Activated CD4-positive, alpha-beta memory T cell treated with anti-CD3 and anti-CD28 coated beads, Interleukin-2, amount 10 ng/mL, durations not matched to agents 7 days and 5 days (primary cell): ENCODE data around the gene SLC2A10. TPM values are rescaled to one million over a fixed set of nuclear protein-coding genes. Genes with fewer than 3 reads are reported as not detected.
A peak's percentile ranks its signal among the peaks of the same experiment; 100 is the strongest.

Experiments used
- CTCF ChIA-PET: fragments of 350-600 bp; sonication (Branson Sonifier 250); formaldehyde crosslinking; loops from one replicate; lab custom pipeline; 2021; ENCODE audit warnings: antibody characterized with exemption, inconsistent platforms; lab: Charles Lee
- POLR2A ChIA-PET: fragments of 350-600 bp; sonication (Branson Sonifier 250); formaldehyde crosslinking; loops from one replicate; lab custom pipeline; 2021; ENCODE audit warnings: antibody characterized with exemption; lab: Charles Lee
- DNase-seq: peaks from one replicate; pipeline ENCODE4 v3.0.0-alpha.2; 2020
- H3K27ac Mint-ChIP-seq: one replicate; pipeline ENCODE4 v1.8.0; 2021; ENCODE audit warnings: mild to moderate bottlenecking, mixed read lengths
- H3K27me3 Mint-ChIP-seq: one replicate; pipeline ENCODE4 v1.8.0; 2021; ENCODE audit warnings: mixed read lengths
- H3K36me3 Mint-ChIP-seq: one replicate; pipeline ENCODE4 v1.8.0; 2021; ENCODE audit warnings: low read depth, mixed read lengths
- H3K4me1 Mint-ChIP-seq: one replicate; pipeline ENCODE4 v1.8.0; 2021; ENCODE audit warnings: mixed read lengths
- H3K4me3 Mint-ChIP-seq: one replicate; pipeline ENCODE4 v1.8.0; 2021; ENCODE audit warnings: mild to moderate bottlenecking, mixed read lengths
- H3K9me3 Mint-ChIP-seq: one replicate; pipeline ENCODE4 v1.8.0; 2021; ENCODE audit warnings: mixed read lengths
- total RNA-seq, 2 experiments: library from RNA; stranded (reverse); gene quantifications; one replicate each; pipeline ENCODE4 v1.2.3, GENCODE V29; 2021

SLC2A10 gene
- total RNA-seq, 2 experiments from 2014 or later: not detected

GRCh38 chr20:46725186-46726165 lies 16.0 kb downstream of the SLC2A10 start:
- no peak overlapping the region for H3K27ac Mint-ChIP-seq
- ChIA-PET POLR2A (no interaction called here), CTCF (no interaction called here)
- H3K36me3 Mint-ChIP-seq: no peaks in the 10 kb centered on the region
- no peak overlapping the region for H3K4me3 Mint-ChIP-seq
- no peak for DNase-seq
- H3K9me3 Mint-ChIP-seq: no peaks in the 10 kb centered on the region
- no peaks in the 10 kb centered on the region for H3K4me1 Mint-ChIP-seq
- no peaks in the 10 kb centered on the region for H3K27me3 Mint-ChIP-seq

- H3K36me3 Mint-ChIP-seq: no peaks in the 10 kb centered on the region
- ChIA-PET POLR2A (no interaction called here), CTCF (no interaction called here)
- H3K27me3 Mint-ChIP-seq: no peaks in the 10 kb centered on the region
- H3K27ac Mint-ChIP-seq: no peak overlapping the region
- DNase-seq: no peak
- H3K9me3 Mint-ChIP-seq: no peaks in the 10 kb centered on the region
- no peak overlapping the region for H3K4me3 Mint-ChIP-seq
- no peaks in the 10 kb centered on the region for H3K4me1 Mint-ChIP-seq
Measured at GRCh38 chr20:46731770-46732169, 22.3 kb downstream of the SLC2A10 start.

GRCh38 chr20:46735436-46735835 lies 26.0 kb downstream of the SLC2A10 start:
- no peaks in the 10 kb centered on the region for H3K36me3 Mint-ChIP-seq
- no peak overlapping the region for H3K4me3 Mint-ChIP-seq
- ChIA-PET POLR2A (no interaction called here), CTCF (no interaction called here)
- no peak for DNase-seq
- H3K4me1 Mint-ChIP-seq: no peaks in the 10 kb centered on the region
- no peak overlapping the region for H3K27ac Mint-ChIP-seq
- no peaks in the 10 kb centered on the region for H3K9me3 Mint-ChIP-seq
- peaks cover 15% of the 10 kb centered on the region for H3K27me3 Mint-ChIP-seq

GRCh38 chr20:46739431-46740213 lies 30.2 kb downstream of the SLC2A10 start:
- Mint-ChIP-seq H3K27me3 (peaks cover 34% of the 10 kb centered on the region), H3K27ac (no peak overlapping the region), H3K4me1 (no peaks in the 10 kb centered on the region), H3K36me3 (no peaks in the 10 kb centered on the region), H3K9me3 (no peaks in the 10 kb centered on the region), H3K4me3 (no peak overlapping the region)
- ChIA-PET CTCF (interaction anchor here (1.3 kb wide), 1 partner anchor 16 kb away, joined by 4 read pairs; no protein-coding TSS in a partner anchor), POLR2A (no interaction called here)
- DNase-seq: no peak

- H3K36me3 Mint-ChIP-seq: no peaks in the 10 kb centered on the region
- no peaks in the 10 kb centered on the region for H3K4me1 Mint-ChIP-seq
- H3K27me3 Mint-ChIP-seq: peaks cover 37% of the 10 kb centered on the region
- H3K9me3 Mint-ChIP-seq: no peaks in the 10 kb centered on the region
- H3K4me3 Mint-ChIP-seq: no peak overlapping the region
- ChIA-PET POLR2A (no interaction called here), CTCF (no interaction called here)
- H3K27ac Mint-ChIP-seq: no peak overlapping the region
- no peak for DNase-seq
Measured at GRCh38 chr20:46740214-46740609, 30.8 kb downstream of the SLC2A10 start.

- POLR2A ChIA-PET: no interaction called here
- Mint-ChIP-seq H3K27me3 (peaks cover 48% of the 10 kb centered on the region), H3K4me3 (no peak overlapping the region), H3K27ac (no peak overlapping the region), H3K9me3 (no peaks in the 10 kb centered on the region), H3K36me3 (no peaks in the 10 kb centered on the region), H3K4me1 (no peaks in the 10 kb centered on the region)
- CTCF ChIA-PET: no interaction called here
- no peak for DNase-seq
Measured at GRCh38 chr20:46741924-46742668, 32.6 kb downstream of the SLC2A10 start.

GRCh38 chr20:46742669-46743045 lies 33.2 kb downstream of the SLC2A10 start:
- Mint-ChIP-seq H3K27ac (no peak overlapping the region), H3K27me3 (peaks cover 51% of the 10 kb centered on the region), H3K9me3 (no peaks in the 10 kb centered on the region), H3K4me1 (no peaks in the 10 kb centered on the region), H3K36me3 (no peaks in the 10 kb centered on the region), H3K4me3 (no peak overlapping the region)
- ChIA-PET CTCF (no interaction called here), POLR2A (no interaction called here)
- no peak for DNase-seq

- H3K4me3 Mint-ChIP-seq: no peak overlapping the region
- DNase-seq: no peak
- H3K9me3 Mint-ChIP-seq: no peaks in the 10 kb centered on the region
- POLR2A ChIA-PET: no interaction called here
- no peaks in the 10 kb centered on the region for H3K36me3 Mint-ChIP-seq
- H3K4me1 Mint-ChIP-seq: no peaks in the 10 kb centered on the region
- CTCF ChIA-PET: no interaction called here
- H3K27ac Mint-ChIP-seq: no peak overlapping the region
- peaks cover 51% of the 10 kb centered on the region for H3K27me3 Mint-ChIP-seq
Measured at GRCh38 chr20:46743088-46743487, 33.6 kb downstream of the SLC2A10 start.

- no peak for DNase-seq
- CTCF ChIA-PET: interaction anchor here (1.0 to 1.3 kb wide), 2 partner anchors 11 to 25 kb away, joined by 3 to 4 read pairs; no protein-coding TSS in a partner anchor
- peaks cover 50% of the 10 kb centered on the region for H3K27me3 Mint-ChIP-seq
- H3K4me3 Mint-ChIP-seq: no peak overlapping the region
- H3K36me3 Mint-ChIP-seq: no peaks in the 10 kb centered on the region
- H3K27ac Mint-ChIP-seq: no peak overlapping the region
- no peaks in the 10 kb centered on the region for H3K9me3 Mint-ChIP-seq
- no peaks in the 10 kb centered on the region for H3K4me1 Mint-ChIP-seq
- POLR2A ChIA-PET: no interaction called here
Measured at GRCh38 chr20:46746956-46747526, 37.6 kb downstream of the SLC2A10 start.

GRCh38 chr20:46749147-46749546 lies 39.7 kb downstream of the SLC2A10 start:
- no peaks in the 10 kb centered on the region for H3K36me3 Mint-ChIP-seq
- H3K4me3 Mint-ChIP-seq: no peak overlapping the region
- POLR2A ChIA-PET: no interaction called here
- H3K9me3 Mint-ChIP-seq: no peaks in the 10 kb centered on the region
- CTCF ChIA-PET: interaction anchor here (0.7 kb wide), 1 partner anchor 27 kb away, joined by 4 read pairs; no protein-coding TSS in a partner anchor
- H3K4me1 Mint-ChIP-seq: no peaks in the 10 kb centered on the region
- DNase-seq: no peak
- no peak overlapping the region for H3K27ac Mint-ChIP-seq
- H3K27me3 Mint-ChIP-seq: peaks cover 40% of the 10 kb centered on the region

- no peak overlapping the region for H3K27ac Mint-ChIP-seq
- no peak overlapping the region for H3K4me3 Mint-ChIP-seq
- DNase-seq: no peak
- no peaks in the 10 kb centered on the region for H3K4me1 Mint-ChIP-seq
- H3K9me3 Mint-ChIP-seq: no peaks in the 10 kb centered on the region
- CTCF ChIA-PET: interaction anchor here (0.6 to 1.7 kb wide), 2 partner anchors 268 to 396 kb away, joined by 3 to 6 read pairs; no protein-coding TSS in a partner anchor
- no peaks in the 10 kb centered on the region for H3K36me3 Mint-ChIP-seq
- POLR2A ChIA-PET: no interaction called here
- peaks cover 30% of the 10 kb centered on the region for H3K27me3 Mint-ChIP-seq
Measured at GRCh38 chr20:46751856-46752255, 42.4 kb downstream of the SLC2A10 start.

GRCh38 chr20:46752728-46753127 lies 43.3 kb downstream of the SLC2A10 start:
- POLR2A ChIA-PET: no interaction called here
- CTCF ChIA-PET: interaction anchor here (0.6 to 3.5 kb wide), 7 partner anchors 26 to 632 kb away, joined by 3 to 17 read pairs (median 3); no protein-coding TSS in a partner anchor

More at GRCh38 chr20:46752728-46753127, 43.3 kb downstream of the SLC2A10 start:
- Mint-ChIP-seq H3K4me3 (no peak overlapping the region), H3K27me3 (peaks cover 24% of the 10 kb centered on the region), H3K4me1 (no peaks in the 10 kb centered on the region), H3K9me3 (no peaks in the 10 kb centered on the region), H3K27ac (no peak overlapping the region), H3K36me3 (no peaks in the 10 kb centered on the region)
- DNase-seq: peak; percentile 60
